Measurements from ENCODE around the gene PAK6.

PAK6 gene

DNA sequence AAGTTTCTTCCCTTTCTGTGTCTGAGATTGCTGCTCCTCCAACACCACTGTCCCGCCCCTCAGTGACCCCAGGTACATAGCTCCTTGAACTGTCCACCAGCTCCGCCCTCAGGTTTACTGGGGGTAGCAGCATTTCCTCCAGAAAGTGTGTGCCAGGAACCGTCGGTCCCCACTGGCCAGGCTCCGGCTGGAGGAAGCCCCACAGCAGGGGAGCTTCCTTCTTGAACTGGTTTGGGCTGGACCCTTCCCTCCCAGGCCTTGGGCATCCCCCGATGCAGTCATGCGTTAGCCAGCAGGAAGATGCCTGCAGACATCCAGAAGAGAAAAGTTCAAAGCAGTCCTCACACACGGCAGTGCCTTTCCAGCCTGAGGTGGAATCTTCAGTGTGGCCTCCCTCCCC is 19.7 kb downstream of the PAK6 start:
- H3K4me1 ChIP-seq (ENCODE audit: insufficient read depth, low read length, poor library complexity, severe bottlenecking): no peaks in the 10 kb centered on the region
- no peak for TF ChIP-seq EZH2phosphoT487 (IDR thresholded peaks at IDR 0.05; ENCODE audit: borderline replicate concordance)
- TF ChIP-seq, protein P1, sequence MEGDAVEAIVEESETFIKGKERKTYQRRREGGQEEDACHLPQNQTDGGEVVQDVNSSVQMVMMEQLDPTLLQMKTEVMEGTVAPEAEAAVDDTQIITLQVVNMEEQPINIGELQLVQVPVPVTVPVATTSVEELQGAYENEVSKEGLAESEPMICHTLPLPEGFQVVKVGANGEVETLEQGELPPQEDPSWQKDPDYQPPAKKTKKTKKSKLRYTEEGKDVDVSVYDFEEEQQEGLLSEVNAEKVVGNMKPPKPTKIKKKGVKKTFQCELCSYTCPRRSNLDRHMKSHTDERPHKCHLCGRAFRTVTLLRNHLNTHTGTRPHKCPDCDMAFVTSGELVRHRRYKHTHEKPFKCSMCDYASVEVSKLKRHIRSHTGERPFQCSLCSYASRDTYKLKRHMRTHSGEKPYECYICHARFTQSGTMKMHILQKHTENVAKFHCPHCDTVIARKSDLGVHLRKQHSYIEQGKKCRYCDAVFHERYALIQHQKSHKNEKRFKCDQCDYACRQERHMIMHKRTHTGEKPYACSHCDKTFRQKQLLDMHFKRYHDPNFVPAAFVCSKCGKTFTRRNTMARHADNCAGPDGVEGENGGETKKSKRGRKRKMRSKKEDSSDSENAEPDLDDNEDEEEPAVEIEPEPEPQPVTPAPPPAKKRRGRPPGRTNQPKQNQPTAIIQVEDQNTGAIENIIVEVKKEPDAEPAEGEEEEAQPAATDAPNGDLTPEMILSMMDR (conservative IDR thresholded peaks at IDR 0.05; ENCODE audit: low read length): no peak
- H3F3A ChIP-seq (ENCODE audit: low read depth): no peaks in the 10 kb centered on the region
- H2AFZ ChIP-seq (ENCODE audit: low read length): no peak overlapping the region
- no peaks in the 10 kb centered on the region for H3K79me2 ChIP-seq (ENCODE audit: insufficient read depth, low read length)
- no peaks in the 10 kb centered on the region for H4K20me1 ChIP-seq (ENCODE audit: insufficient read depth, low read length, poor library complexity, severe bottlenecking)
- no peaks in the 10 kb centered on the region for H3K9me2 ChIP-seq (replicated peaks; ENCODE audit: low read depth, low read length)
- no peak overlapping the region for H3K4me2 ChIP-seq (ENCODE audit: low read depth, low read length, poor library complexity, severe bottlenecking)
- H3K27me3 ChIP-seq (ENCODE audit: insufficient read depth, low read length, poor library complexity, severe bottlenecking): no peaks in the 10 kb centered on the region
- no peak overlapping the region for H3K9ac ChIP-seq (ENCODE audit: low read depth, low read length, poor library complexity, severe bottlenecking)
- no peak overlapping the region for H3K4me3 ChIP-seq (ENCODE audit: low read length, poor library complexity, severe bottlenecking)
- no peaks in the 10 kb centered on the region for H3K9me3 ChIP-seq (ENCODE audit: insufficient read depth, low read depth, low read length)
- no peaks in the 10 kb centered on the region for H3K36me3 ChIP-seq (ENCODE audit: insufficient read depth, low read length)

DNA sequence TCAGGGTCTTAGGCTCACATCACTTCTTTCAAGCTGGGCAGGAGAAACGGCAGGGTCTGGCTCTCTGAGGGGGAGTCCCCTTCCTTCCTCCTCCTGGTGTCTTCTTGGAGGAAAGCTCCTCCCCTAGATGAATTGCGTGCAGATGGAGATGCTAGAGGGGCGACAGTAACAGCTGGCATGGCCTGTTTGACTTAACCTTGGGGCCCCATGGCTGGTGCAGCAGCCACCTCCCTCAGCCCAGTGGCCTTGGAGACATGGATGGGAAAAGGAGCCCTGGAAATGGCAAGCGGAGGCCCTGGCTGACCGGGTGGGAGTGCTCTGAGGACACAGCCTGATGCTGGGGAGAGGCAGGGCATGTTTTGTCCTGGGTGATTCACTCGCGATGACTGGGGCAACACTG is 20.2 kb downstream of the PAK6 start:
- H4K20me1 ChIP-seq (ENCODE audit: insufficient read depth, low read length, poor library complexity, severe bottlenecking): no peaks in the 10 kb centered on the region
- TF ChIP-seq, protein P1 (conservative IDR thresholded peaks at IDR 0.05; ENCODE audit: low read length): no peak
- no peak for TF ChIP-seq EZH2phosphoT487 (IDR thresholded peaks at IDR 0.05; ENCODE audit: borderline replicate concordance)
- no peak overlapping the region for H3K4me2 ChIP-seq (ENCODE audit: low read depth, low read length, poor library complexity, severe bottlenecking)
- H2AFZ ChIP-seq (ENCODE audit: low read length): no peak overlapping the region
- H3K9me3 ChIP-seq (ENCODE audit: insufficient read depth, low read depth, low read length): no peaks in the 10 kb centered on the region
- no peaks in the 10 kb centered on the region for H3K4me1 ChIP-seq (ENCODE audit: insufficient read depth, low read length, poor library complexity, severe bottlenecking)
- no peaks in the 10 kb centered on the region for H3K36me3 ChIP-seq (ENCODE audit: insufficient read depth, low read length)
- no peaks in the 10 kb centered on the region for H3K79me2 ChIP-seq (ENCODE audit: insufficient read depth, low read length)
- H3K4me3 ChIP-seq (ENCODE audit: low read length, poor library complexity, severe bottlenecking): no peak overlapping the region
- H3K27me3 ChIP-seq (ENCODE audit: insufficient read depth, low read length, poor library complexity, severe bottlenecking): no peaks in the 10 kb centered on the region
- H3F3A ChIP-seq (ENCODE audit: low read depth): no peaks in the 10 kb centered on the region
- H3K9ac ChIP-seq (ENCODE audit: low read depth, low read length, poor library complexity, severe bottlenecking): no peak overlapping the region
- no peaks in the 10 kb centered on the region for H3K9me2 ChIP-seq (replicated peaks; ENCODE audit: low read depth, low read length)

DNA sequence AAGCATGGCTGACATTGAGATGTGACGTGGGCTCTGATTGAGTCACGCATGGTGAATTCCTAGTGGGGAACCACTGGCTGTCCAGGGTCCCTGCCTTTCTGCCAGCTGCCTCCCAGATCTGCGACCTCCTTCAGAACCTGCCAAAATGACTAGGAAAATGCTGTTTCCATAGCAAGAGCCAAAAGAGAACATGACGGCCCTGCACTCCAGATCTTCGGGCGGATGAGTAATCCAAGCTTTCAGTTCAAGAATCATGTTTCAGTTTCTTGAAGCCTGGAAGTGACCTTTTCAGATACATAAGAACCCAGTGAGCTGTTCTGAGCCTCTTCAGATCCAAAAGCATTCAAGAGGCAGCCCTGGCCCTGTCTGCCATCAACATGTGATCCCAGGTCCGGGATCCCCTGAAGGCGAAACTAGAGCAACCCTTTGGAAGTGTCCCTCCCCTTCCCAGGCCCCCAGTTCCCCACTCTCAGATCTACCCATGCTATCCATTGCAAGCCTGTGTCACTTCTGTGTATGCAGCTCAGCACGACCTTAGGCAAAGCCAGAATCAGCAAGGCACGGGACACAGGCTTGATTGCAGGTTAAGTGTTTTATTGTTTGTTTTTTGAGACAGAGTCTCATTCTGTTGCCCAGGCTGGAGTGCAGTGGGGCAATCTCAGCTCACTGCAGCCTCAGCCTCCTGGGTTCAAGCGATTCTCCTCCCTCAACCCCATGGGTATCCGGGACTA is 24.3 kb downstream of the PAK6 start:
- Histone ChIP-seq H3K4me2 (ENCODE audit: low read depth, low read length, poor library complexity, severe bottlenecking) (no peak overlapping the region), H3K9ac (ENCODE audit: low read depth, low read length, poor library complexity, severe bottlenecking) (no peak overlapping the region), H3F3A (ENCODE audit: low read depth) (no peaks in the 10 kb centered on the region), H3K9me2 (replicated peaks; ENCODE audit: low read depth, low read length) (no peaks in the 10 kb centered on the region), H3K9me3 (ENCODE audit: insufficient read depth, low read depth, low read length) (no peaks in the 10 kb centered on the region), H3K4me1 (ENCODE audit: insufficient read depth, low read length, poor library complexity, severe bottlenecking) (no peaks in the 10 kb centered on the region), H4K20me1 (ENCODE audit: insufficient read depth, low read length, poor library complexity, severe bottlenecking) (no peaks in the 10 kb centered on the region), H3K79me2 (ENCODE audit: insufficient read depth, low read length) (no peaks in the 10 kb centered on the region), H3K4me3 (ENCODE audit: low read length, poor library complexity, severe bottlenecking) (no peak overlapping the region), H3K36me3 (ENCODE audit: insufficient read depth, low read length) (no peaks in the 10 kb centered on the region), H3K27me3 (ENCODE audit: insufficient read depth, low read length, poor library complexity, severe bottlenecking) (no peaks in the 10 kb centered on the region), H2AFZ (ENCODE audit: low read length) (no peak overlapping the region)
- TF ChIP-seq, protein P1 (conservative IDR thresholded peaks at IDR 0.05; ENCODE audit: low read length): no peak
- no peak for TF ChIP-seq EZH2phosphoT487 (IDR thresholded peaks at IDR 0.05; ENCODE audit: borderline replicate concordance)

All from Loucy (cell line).